WTC11 (cell line): ENCODE data around the gene SSBP2. TPM values are rescaled to one million over a fixed set of nuclear protein-coding genes. Genes with fewer than 3 reads are reported as not detected.

Source experiments
- ATAC-seq: fragments of 200-7000 bp; cut with Tn5 transposase; 2 replicates; pipeline ENCODE4 v1.10.0; 2021; ENCODE audit warnings: mild to moderate bottlenecking, moderate library complexity
- CTCF ChIA-PET: fragments of 300-600 bp; sonication (Branson Sonifier 250); formaldehyde crosslinking; loops from one replicate; lab custom pipeline; 2021; ENCODE audit warnings: antibody characterized with exemption; lab: Charles Lee
- POLR2A ChIA-PET: fragments of 350-600 bp; sonication (Branson Sonifier 250); formaldehyde crosslinking; loops from one replicate; lab custom pipeline; 2021; ENCODE audit warnings: antibody characterized with exemption; lab: Charles Lee
- DNase-seq: peaks from one replicate; pipeline ENCODE4 v3.0.0; 2021; ENCODE audit warnings: low spot score
- H3K27ac Mint-ChIP-seq: 2 replicates; pipeline ENCODE4 v1.8.0; 2021; ENCODE audit warnings: mixed read lengths
- H3K27me3 Mint-ChIP-seq: 2 replicates; pipeline ENCODE4 v1.8.0; 2021; ENCODE audit warnings: low read depth, mild to moderate bottlenecking, moderate library complexity, mixed read lengths
- H3K36me3 Mint-ChIP-seq: 2 replicates; pipeline ENCODE4 v1.8.0; 2021; ENCODE audit warnings: mixed read lengths
- H3K4me1 Mint-ChIP-seq: 2 replicates; pipeline ENCODE4 v1.8.0; 2022; ENCODE audit warnings: mixed read lengths
- H3K4me3 Mint-ChIP-seq: 2 replicates; pipeline ENCODE4 v1.8.0; 2021; ENCODE audit warnings: mild to moderate bottlenecking, moderate library complexity, mixed read lengths
- H3K9me3 Mint-ChIP-seq: 2 replicates; pipeline ENCODE4 v1.8.0; 2021; ENCODE audit warnings: mixed read lengths
- ATF1 ChIP-seq: sonication (generic); formaldehyde crosslinking; IDR thresholded peaks from 2 replicates; pipeline ENCODE4 v1.8.1; 2023; ENCODE audit warnings: mild to moderate bottlenecking, moderate library complexity, missing genetic modification reagents
- ETV6 ChIP-seq: sonication (generic); formaldehyde crosslinking; IDR thresholded peaks from 2 replicates; pipeline ENCODE4 v1.8.1; 2022; ENCODE audit warnings: mild to moderate bottlenecking, missing genetic modification reagents
- GTF2I ChIP-seq: fragments of 250-450 bp; sonication (Bioruptor Pico); conservative IDR thresholded peaks from 2 replicates; pipeline ENCODE4 v1.4.0; 2021; ENCODE audit warnings: mild to moderate bottlenecking
- HMGA2 ChIP-seq: fragments of 250-450 bp; sonication (Bioruptor Pico); IDR thresholded peaks from 2 replicates; pipeline ENCODE4 v1.4.0; 2021; ENCODE audit warnings: mild to moderate bottlenecking, moderate library complexity
- JAZF1 ChIP-seq: fragments of 250-450 bp; sonication (Bioruptor Pico); IDR thresholded peaks from 2 replicates; pipeline ENCODE4 v1.9.0; 2021; ENCODE audit warnings: moderate library complexity, mild to moderate bottlenecking, inconsistent platforms
- JUN ChIP-seq: sonication (generic); formaldehyde crosslinking; IDR thresholded peaks from 2 replicates; pipeline ENCODE4 v1.8.0; 2023; ENCODE audit warnings: mild to moderate bottlenecking, missing genetic modification reagents
- KAT7 ChIP-seq: sonication (generic); formaldehyde crosslinking; IDR thresholded peaks from 2 replicates; pipeline ENCODE4 v1.8.1; 2023; ENCODE audit warnings: missing genetic modification reagents, mild to moderate bottlenecking, borderline replicate concordance
- MYBL2 ChIP-seq: sonication (generic); formaldehyde crosslinking; IDR thresholded peaks from 2 replicates; pipeline ENCODE4 v1.8.1; 2023; ENCODE audit warnings: mild to moderate bottlenecking, moderate library complexity, missing genetic modification reagents
- TCF7 ChIP-seq: sonication (generic); formaldehyde crosslinking; IDR thresholded peaks from 2 replicates; pipeline ENCODE4 v1.8.0; 2022; ENCODE audit warnings: mild to moderate bottlenecking, low read depth, missing genetic modification reagents, moderate library complexity
- TP53 ChIP-seq: sonication (generic); formaldehyde crosslinking; IDR thresholded peaks from 2 replicates; pipeline ENCODE4 v1.8.1; 2023; ENCODE audit warnings: mild to moderate bottlenecking, missing genetic modification reagents
- total RNA-seq: library from RNA; stranded (reverse); gene quantifications from 3 replicates; pipeline ENCODE4 v1.2.3, GENCODE V29; 2021
- TF ChIP-seq, protein P1 (sequence below): sonication (generic); formaldehyde crosslinking; conservative IDR thresholded peaks from 2 replicates; pipeline ENCODE4 v1.8.1; 2022; ENCODE audit warnings: mild to moderate bottlenecking, missing genetic modification reagents
- TF ChIP-seq, protein P2 (sequence below): sonication (generic); formaldehyde crosslinking; IDR thresholded peaks from 2 replicates; pipeline ENCODE4 v1.8.1; 2022; ENCODE audit warnings: missing genetic modification reagents, borderline replicate concordance
- TF ChIP-seq, protein P3 (sequence below): sonication (generic); formaldehyde crosslinking; IDR thresholded peaks from 2 replicates; pipeline ENCODE4 v1.8.1; 2023; ENCODE audit warnings: mild to moderate bottlenecking, missing genetic modification reagents
- TF ChIP-seq, protein P4 (sequence below): sonication (generic); formaldehyde crosslinking; IDR thresholded peaks from 2 replicates; pipeline ENCODE4 v1.8.1; 2023; ENCODE audit warnings: mild to moderate bottlenecking, moderate library complexity, missing genetic modification reagents
- TF ChIP-seq, protein P5 (sequence below): sonication (generic); formaldehyde crosslinking; IDR thresholded peaks from 2 replicates; pipeline ENCODE4 v1.8.1; 2022; ENCODE audit warnings: mild to moderate bottlenecking, moderate library complexity, missing genetic modification reagents
- TF ChIP-seq, protein P6 (sequence below): sonication (generic); formaldehyde crosslinking; IDR thresholded peaks from 2 replicates; pipeline ENCODE4 v1.8.1; 2023; ENCODE audit warnings: mild to moderate bottlenecking, missing genetic modification reagents, moderate library complexity
- TF ChIP-seq, protein P7 (sequence below): sonication (generic); formaldehyde crosslinking; IDR thresholded peaks from 2 replicates; pipeline ENCODE4 v1.8.0; 2023; ENCODE audit warnings: missing genetic modification reagents, mild to moderate bottlenecking, borderline replicate concordance
- TF ChIP-seq, protein P8 (sequence below): sonication (generic); formaldehyde crosslinking; IDR thresholded peaks from 2 replicates; pipeline ENCODE4 v1.8.0; 2022; ENCODE audit warnings: mild to moderate bottlenecking, missing genetic modification reagents
- TF ChIP-seq, protein P9 (sequence below): sonication (generic); formaldehyde crosslinking; IDR thresholded peaks from 2 replicates; pipeline ENCODE4 v1.8.0; 2022; ENCODE audit warnings: mild to moderate bottlenecking, missing genetic modification reagents

SSBP2 gene
- total RNA-seq, 1 experiment from 2014 or later: 24.9 TPM

DNA sequence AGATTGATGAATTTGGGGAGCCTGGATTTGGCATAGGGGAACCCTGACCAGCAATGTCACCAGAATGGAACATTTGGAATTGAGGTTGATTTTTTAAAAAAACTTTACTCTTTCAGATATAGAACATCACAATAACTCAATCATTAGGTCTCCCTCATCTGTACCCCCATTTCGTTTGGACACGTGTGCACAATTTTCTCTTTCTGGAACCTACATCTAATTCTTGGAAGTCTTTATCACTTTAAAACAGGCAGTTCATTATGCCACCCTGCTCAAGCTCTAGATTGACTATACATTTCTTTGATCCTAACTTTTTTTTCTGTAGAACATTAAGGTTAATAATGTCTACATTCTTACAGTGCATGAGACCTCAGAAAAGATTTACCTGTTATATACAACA, 3.7 kb upstream of the SSBP2 start (continued):
- TF ChIP-seq MYBL2 (CRISPR knock-in tag) (no peak), KAT7 (CRISPR knock-in tag) (no peak), JAZF1 (CRISPR knock-in tag) (no peak)
- TF ChIP-seq, protein P1, sequence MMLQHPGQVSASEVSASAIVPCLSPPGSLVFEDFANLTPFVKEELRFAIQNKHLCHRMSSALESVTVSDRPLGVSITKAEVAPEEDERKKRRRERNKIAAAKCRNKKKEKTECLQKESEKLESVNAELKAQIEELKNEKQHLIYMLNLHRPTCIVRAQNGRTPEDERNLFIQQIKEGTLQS: no peak

DNA sequence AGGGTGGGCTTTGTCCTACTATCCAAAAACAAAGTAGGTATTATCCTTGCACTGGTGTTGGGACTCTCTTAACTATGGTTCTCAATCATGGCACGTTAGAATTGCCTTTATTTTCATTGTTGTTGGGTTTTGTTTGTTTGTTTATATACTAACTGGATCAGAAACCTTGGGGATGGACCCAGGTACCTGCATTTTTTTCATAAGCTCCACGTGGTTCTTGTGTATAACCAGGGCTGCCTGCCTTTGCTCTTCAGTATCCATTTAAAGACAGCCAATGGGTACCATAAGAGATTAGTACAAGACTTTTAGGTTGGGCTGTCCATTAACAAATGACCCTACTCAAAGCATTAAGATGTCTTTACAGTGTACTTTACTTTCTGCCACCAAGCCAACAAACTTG, 2.5 kb upstream of the SSBP2 start:
- CTCF ChIA-PET: interaction anchor here (0.7 to 6.6 kb wide), 5 partner anchors 85 to 412 kb away, joined by 3 to 104 read pairs (median 6); no protein-coding TSS in a partner anchor
- Mint-ChIP-seq H3K4me1 (peaks cover 61% of the 10 kb centered on the region), H3K4me3 (no peak overlapping the region), H3K9me3 (no peaks in the 10 kb centered on the region), H3K27ac (no peak overlapping the region; the same call in 1 of the 2 replicates), H3K36me3 (no peaks in the 10 kb centered on the region), H3K27me3 (peaks cover 17% of the 10 kb centered on the region)
- POLR2A ChIA-PET: interaction anchor here (5.8 kb wide), 1 partner anchor 98 kb away, joined by 110 read pairs; no protein-coding TSS in a partner anchor
- DNase-seq: no peak
- ATAC-seq: no peak
- TF ChIP-seq, protein P2, sequence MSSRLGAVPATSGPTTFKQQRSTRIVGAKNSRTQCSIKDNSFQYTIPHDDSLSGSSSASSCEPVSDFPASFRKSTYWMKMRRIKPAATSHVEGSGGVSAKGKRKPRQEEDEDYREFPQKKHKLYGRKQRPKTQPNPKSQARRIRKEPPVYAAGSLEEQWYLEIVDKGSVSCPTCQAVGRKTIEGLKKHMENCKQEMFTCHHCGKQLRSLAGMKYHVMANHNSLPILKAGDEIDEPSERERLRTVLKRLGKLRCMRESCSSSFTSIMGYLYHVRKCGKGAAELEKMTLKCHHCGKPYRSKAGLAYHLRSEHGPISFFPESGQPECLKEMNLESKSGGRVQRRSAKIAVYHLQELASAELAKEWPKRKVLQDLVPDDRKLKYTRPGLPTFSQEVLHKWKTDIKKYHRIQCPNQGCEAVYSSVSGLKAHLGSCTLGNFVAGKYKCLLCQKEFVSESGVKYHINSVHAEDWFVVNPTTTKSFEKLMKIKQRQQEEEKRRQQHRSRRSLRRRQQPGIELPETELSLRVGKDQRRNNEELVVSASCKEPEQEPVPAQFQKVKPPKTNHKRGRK (CRISPR knock-in tag): no peak
- TF ChIP-seq ETV6 (no peak), GTF2I (CRISPR knock-in tag) (no peak), JUN (no peak), HMGA2 (CRISPR knock-in tag) (no peak), MYBL2 (CRISPR knock-in tag) (no peak), TP53 (no peak)
- TF ChIP-seq, protein P3, sequence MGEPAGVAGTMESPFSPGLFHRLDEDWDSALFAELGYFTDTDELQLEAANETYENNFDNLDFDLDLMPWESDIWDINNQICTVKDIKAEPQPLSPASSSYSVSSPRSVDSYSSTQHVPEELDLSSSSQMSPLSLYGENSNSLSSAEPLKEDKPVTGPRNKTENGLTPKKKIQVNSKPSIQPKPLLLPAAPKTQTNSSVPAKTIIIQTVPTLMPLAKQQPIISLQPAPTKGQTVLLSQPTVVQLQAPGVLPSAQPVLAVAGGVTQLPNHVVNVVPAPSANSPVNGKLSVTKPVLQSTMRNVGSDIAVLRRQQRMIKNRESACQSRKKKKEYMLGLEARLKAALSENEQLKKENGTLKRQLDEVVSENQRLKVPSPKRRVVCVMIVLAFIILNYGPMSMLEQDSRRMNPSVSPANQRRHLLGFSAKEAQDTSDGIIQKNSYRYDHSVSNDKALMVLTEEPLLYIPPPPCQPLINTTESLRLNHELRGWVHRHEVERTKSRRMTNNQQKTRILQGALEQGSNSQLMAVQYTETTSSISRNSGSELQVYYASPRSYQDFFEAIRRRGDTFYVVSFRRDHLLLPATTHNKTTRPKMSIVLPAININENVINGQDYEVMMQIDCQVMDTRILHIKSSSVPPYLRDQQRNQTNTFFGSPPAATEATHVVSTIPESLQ (CRISPR knock-in tag): no peak
- TF ChIP-seq, protein P4, sequence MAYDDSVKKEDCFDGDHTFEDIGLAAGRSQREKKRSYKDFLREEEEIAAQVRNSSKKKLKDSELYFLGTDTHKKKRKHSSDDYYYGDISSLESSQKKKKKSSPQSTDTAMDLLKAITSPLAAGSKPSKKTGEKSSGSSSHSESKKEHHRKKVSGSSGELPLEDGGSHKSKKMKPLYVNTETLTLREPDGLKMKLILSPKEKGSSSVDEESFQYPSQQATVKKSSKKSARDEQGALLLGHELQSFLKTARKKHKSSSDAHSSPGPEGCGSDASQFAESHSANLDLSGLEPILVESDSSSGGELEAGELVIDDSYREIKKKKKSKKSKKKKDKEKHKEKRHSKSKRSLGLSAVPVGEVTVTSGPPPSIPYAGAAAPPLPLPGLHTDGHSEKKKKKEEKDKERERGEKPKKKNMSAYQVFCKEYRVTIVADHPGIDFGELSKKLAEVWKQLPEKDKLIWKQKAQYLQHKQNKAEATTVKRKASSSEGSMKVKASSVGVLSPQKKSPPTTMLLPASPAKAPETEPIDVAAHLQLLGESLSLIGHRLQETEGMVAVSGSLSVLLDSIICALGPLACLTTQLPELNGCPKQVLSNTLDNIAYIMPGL (CRISPR knock-in tag): no peak
- TF ChIP-seq, protein P5, sequence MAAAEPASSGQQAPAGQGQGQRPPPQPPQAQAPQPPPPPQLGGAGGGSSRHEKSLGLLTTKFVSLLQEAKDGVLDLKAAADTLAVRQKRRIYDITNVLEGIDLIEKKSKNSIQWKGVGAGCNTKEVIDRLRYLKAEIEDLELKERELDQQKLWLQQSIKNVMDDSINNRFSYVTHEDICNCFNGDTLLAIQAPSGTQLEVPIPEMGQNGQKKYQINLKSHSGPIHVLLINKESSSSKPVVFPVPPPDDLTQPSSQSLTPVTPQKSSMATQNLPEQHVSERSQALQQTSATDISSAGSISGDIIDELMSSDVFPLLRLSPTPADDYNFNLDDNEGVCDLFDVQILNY (CRISPR knock-in tag): no peak
- TF ChIP-seq, protein P6, sequence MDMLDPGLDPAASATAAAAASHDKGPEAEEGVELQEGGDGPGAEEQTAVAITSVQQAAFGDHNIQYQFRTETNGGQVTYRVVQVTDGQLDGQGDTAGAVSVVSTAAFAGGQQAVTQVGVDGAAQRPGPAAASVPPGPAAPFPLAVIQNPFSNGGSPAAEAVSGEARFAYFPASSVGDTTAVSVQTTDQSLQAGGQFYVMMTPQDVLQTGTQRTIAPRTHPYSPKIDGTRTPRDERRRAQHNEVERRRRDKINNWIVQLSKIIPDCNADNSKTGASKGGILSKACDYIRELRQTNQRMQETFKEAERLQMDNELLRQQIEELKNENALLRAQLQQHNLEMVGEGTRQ (CRISPR knock-in tag): no peak

DNA sequence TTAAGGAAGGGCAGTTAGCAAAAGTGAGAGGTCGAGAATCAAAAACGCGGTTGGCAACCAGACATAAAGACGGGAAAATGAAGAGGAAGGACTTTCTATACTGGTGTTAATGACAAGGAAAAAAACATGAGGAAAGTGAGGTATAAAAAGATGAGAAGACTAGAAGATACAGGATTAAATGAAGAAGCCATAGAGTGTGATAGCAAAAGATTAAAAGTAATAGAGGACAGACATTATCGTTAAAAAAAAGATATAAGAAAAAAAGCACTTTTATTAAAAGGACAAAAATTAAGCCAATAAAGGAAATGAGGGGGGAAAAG, 1.7 kb upstream of the SSBP2 start:
- H3K4me3 Mint-ChIP-seq: peak overlapping the region; percentile 72
- POLR2A ChIA-PET: interaction anchor here (1.1 to 5.8 kb wide), 3 partner anchors 9 to 101 kb away, joined by 3 to 110 read pairs (median 3); no protein-coding TSS in a partner anchor
- TF ChIP-seq, protein P7, sequence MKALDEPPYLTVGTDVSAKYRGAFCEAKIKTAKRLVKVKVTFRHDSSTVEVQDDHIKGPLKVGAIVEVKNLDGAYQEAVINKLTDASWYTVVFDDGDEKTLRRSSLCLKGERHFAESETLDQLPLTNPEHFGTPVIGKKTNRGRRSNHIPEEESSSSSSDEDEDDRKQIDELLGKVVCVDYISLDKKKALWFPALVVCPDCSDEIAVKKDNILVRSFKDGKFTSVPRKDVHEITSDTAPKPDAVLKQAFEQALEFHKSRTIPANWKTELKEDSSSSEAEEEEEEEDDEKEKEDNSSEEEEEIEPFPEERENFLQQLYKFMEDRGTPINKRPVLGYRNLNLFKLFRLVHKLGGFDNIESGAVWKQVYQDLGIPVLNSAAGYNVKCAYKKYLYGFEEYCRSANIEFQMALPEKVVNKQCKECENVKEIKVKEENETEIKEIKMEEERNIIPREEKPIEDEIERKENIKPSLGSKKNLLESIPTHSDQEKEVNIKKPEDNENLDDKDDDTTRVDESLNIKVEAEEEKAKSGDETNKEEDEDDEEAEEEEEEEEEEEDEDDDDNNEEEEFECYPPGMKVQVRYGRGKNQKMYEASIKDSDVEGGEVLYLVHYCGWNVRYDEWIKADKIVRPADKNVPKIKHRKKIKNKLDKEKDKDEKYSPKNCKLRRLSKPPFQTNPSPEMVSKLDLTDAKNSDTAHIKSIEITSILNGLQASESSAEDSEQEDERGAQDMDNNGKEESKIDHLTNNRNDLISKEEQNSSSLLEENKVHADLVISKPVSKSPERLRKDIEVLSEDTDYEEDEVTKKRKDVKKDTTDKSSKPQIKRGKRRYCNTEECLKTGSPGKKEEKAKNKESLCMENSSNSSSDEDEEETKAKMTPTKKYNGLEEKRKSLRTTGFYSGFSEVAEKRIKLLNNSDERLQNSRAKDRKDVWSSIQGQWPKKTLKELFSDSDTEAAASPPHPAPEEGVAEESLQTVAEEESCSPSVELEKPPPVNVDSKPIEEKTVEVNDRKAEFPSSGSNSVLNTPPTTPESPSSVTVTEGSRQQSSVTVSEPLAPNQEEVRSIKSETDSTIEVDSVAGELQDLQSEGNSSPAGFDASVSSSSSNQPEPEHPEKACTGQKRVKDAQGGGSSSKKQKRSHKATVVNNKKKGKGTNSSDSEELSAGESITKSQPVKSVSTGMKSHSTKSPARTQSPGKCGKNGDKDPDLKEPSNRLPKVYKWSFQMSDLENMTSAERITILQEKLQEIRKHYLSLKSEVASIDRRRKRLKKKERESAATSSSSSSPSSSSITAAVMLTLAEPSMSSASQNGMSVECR (CRISPR knock-in tag): no peak
- TF ChIP-seq ATF1 (CRISPR knock-in tag) (no peak), TCF7 (CRISPR knock-in tag) (no peak)
- TF ChIP-seq, protein P8, sequence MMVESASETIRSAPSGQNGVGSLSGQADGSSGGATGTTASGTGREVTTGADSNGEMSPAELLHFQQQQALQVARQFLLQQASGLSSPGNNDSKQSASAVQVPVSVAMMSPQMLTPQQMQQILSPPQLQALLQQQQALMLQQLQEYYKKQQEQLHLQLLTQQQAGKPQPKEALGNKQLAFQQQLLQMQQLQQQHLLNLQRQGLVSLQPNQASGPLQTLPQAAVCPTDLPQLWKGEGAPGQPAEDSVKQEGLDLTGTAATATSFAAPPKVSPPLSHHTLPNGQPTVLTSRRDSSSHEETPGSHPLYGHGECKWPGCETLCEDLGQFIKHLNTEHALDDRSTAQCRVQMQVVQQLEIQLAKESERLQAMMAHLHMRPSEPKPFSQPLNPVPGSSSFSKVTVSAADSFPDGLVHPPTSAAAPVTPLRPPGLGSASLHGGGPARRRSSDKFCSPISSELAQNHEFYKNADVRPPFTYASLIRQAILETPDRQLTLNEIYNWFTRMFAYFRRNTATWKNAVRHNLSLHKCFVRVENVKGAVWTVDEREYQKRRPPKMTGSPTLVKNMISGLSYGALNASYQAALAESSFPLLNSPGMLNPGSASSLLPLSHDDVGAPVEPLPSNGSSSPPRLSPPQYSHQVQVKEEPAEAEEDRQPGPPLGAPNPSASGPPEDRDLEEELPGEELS (CRISPR knock-in tag): no peak
- TF ChIP-seq, protein P9, sequence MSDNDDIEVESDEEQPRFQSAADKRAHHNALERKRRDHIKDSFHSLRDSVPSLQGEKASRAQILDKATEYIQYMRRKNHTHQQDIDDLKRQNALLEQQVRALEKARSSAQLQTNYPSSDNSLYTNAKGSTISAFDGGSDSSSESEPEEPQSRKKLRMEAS (CRISPR knock-in tag): no peak

More for the DNA sequence above, 1.7 kb upstream of the SSBP2 start:
- Mint-ChIP-seq H3K36me3 (no peaks in the 10 kb centered on the region), H3K9me3 (no peaks in the 10 kb centered on the region), H3K27ac (no peak overlapping the region), H3K27me3 (peaks cover 21% of the 10 kb centered on the region), H3K4me1 (peaks cover 61% of the 10 kb centered on the region)
- CTCF ChIA-PET: interaction anchor here (1.0 to 6.6 kb wide), 3 partner anchors 98 to 413 kb away, joined by 6 to 104 read pairs (median 6); no protein-coding TSS in a partner anchor
- no peak for DNase-seq
- no peak for ATAC-seq
